ENCODE measurements around the gene TRIM72.

Gene TRIM72

DNA sequence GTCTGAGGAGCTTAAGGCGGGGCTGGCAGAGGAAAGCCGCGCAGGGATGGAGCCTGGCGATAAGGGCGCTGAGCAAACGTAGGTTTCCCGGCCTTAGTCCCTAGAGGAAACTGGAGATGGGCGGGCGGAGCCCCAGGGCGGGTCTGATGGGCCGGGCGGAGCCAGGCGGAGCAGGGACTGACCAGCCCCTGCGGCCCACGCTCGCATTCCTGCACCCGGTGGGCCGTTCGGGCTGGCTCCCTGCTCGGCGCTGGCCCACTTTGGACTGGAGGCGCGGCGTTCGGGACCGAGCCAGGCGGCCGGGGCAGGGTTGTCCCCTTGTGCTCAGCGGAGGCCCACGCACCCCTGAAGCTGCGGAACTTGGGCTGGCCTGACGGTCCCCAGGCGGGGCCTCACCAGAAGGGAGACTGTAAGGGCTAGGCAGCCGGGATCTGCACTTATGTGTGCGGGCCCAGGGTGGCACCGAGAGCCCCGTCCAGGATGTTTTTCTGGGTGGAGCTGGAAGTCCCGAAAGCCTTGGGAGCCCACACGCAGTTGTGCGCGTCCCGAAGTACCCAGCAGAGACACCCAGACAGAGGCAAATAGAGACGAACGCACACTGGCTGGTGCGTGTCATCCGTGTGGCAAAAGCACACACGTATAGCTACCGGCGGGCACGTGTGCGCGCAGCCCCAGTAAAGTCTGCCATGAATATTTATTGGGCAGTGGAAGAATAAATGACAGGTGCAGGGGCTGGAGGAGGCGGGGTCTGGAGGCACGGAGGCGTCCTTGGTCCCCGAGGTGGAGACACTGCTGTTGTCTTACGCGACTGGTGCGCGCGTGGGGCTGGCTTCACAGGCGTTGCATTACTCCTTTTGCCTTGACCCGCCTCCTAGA is 1.6 kb downstream of the TRIM72 start:
- peak overlapping the region; percentile 64; the same call in 1 of the 2 replicates for H3K4me3 ChIP-seq (ENCODE audit: low read length)
- WGBS (ENCODE audit: insufficient coverage, insufficient read length): no CpG with 5 or more reads among the region's 63 CpGs
- DNase-seq (ENCODE audit: low read depth, low spot score): peak; percentile 86
- peaks cover 3% of the 10 kb centered on the region; the same call in 1 of the 2 replicates for H3K36me3 ChIP-seq (ENCODE audit: control insufficient read depth, insufficient read depth, low read length)
- H3K9me3 ChIP-seq (ENCODE audit: control insufficient read depth, insufficient read depth, low read length): no peaks in the 10 kb centered on the region
- H3K4me1 ChIP-seq (ENCODE audit: control insufficient read depth, insufficient read depth, low read length): peaks cover 9% of the 10 kb centered on the region
- H3K27me3 ChIP-seq (ENCODE audit: control insufficient read depth, insufficient read depth, low read length): peaks cover 12% of the 10 kb centered on the region
- no peak overlapping the region for H3K27ac ChIP-seq (ENCODE audit: low read length)

GRCh38 chr16:31216422-31217135 is 2.7 kb downstream of the TRIM72 start, which contains the start of gene PYDC1:
Gene PYDC1 (minus strand): TSS chr16:31217135. CDS start chr16:31217028, 107 bp downstream.
- no CpG with 5 or more reads among the region's 52 CpGs for WGBS (ENCODE audit: insufficient coverage, insufficient read length)
- no peak for DNase-seq (ENCODE audit: low read depth, low spot score)
- H3K36me3 ChIP-seq (ENCODE audit: control insufficient read depth, insufficient read depth, low read length): peaks cover 3% of the 10 kb centered on the region; the same call in 1 of the 2 replicates
- peak within 1 kb of the TSS; percentile 5; the same call in 1 of the 2 replicates for H3K4me3 ChIP-seq (ENCODE audit: low read length)
- no peak within 1 kb of the TSS for H3K27ac ChIP-seq (ENCODE audit: low read length)
- H3K9me3 ChIP-seq (ENCODE audit: control insufficient read depth, insufficient read depth, low read length): no peaks in the 10 kb centered on the region
- H3K27me3 ChIP-seq (ENCODE audit: control insufficient read depth, insufficient read depth, low read length): peaks cover 12% of the 10 kb centered on the region
- H3K4me1 ChIP-seq (ENCODE audit: control insufficient read depth, insufficient read depth, low read length): peaks cover 9% of the 10 kb centered on the region

DNA sequence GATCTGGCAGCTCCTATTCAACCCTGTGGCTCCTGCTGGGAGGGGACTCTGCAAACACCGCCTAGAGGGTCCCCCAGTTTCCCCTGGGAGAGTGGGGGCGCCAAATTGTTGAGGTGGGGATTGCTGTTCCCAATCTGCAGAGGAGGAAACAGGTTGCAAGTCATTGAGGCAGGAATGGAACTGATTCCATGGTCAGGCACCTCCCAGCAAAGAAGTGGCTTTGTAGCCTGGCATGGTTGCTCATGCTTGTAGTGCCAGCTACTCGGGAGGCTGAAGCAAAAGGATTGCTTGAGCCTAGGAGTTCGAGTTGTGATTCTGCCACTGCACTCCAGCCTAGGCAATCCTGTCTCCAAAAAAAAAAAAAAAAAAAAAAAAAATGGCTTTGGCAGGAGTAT is 3.2 kb downstream of the TRIM72 start:
- Histone ChIP-seq H3K36me3 (ENCODE audit: control insufficient read depth, insufficient read depth, low read length) (peaks cover 3% of the 10 kb centered on the region; the same call in 1 of the 2 replicates), H3K4me1 (ENCODE audit: control insufficient read depth, insufficient read depth, low read length) (peaks cover 9% of the 10 kb centered on the region), H3K27me3 (ENCODE audit: control insufficient read depth, insufficient read depth, low read length) (peaks cover 12% of the 10 kb centered on the region), H3K27ac (ENCODE audit: low read length) (no peak overlapping the region), H3K4me3 (ENCODE audit: low read length) (no peak overlapping the region), H3K9me3 (ENCODE audit: control insufficient read depth, insufficient read depth, low read length) (no peaks in the 10 kb centered on the region)
- WGBS (ENCODE audit: insufficient coverage, insufficient read length): no CpG with 5 or more reads among the region's 4 CpGs
- no peak for DNase-seq (ENCODE audit: low read depth, low spot score)

DNA sequence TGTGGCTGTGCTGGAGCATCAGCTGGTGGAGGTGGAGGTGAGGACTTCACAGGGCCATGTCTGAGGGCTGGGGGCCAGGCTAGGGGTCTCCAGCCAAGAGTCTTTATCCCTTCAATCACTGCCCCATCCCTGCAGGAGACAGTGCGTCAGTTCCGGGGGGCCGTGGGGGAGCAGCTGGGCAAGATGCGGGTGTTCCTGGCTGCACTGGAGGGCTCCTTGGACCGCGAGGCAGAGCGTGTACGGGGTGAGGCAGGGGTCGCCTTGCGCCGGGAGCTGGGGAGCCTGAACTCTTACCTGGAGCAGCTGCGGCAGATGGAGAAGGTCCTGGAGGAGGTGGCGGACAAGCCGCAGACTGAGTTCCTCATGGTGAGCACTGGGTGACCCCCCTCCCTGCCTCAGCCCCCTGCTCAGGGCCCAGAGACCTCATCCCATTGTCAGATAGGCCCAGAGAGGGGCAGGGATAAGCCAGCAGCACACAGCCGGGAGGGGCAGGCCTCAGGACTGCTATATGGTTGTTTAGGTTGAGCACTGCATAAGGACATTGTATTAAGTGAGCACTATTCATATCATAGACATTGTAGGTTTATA is 5.3 kb downstream of the TRIM72 start:
- H3K27me3 ChIP-seq (ENCODE audit: control insufficient read depth, insufficient read depth, low read length): peaks cover 12% of the 10 kb centered on the region
- H3K36me3 ChIP-seq (ENCODE audit: control insufficient read depth, insufficient read depth, low read length): peaks cover 3% of the 10 kb centered on the region; the same call in 1 of the 2 replicates
- H3K9me3 ChIP-seq (ENCODE audit: control insufficient read depth, insufficient read depth, low read length): no peaks in the 10 kb centered on the region
- H3K4me3 ChIP-seq (ENCODE audit: low read length): no peak overlapping the region
- H3K27ac ChIP-seq (ENCODE audit: low read length): no peak overlapping the region
- no peak for DNase-seq (ENCODE audit: low read depth, low spot score)
- no CpG with 5 or more reads among the region's 15 CpGs for WGBS (ENCODE audit: insufficient coverage, insufficient read length)
- H3K4me1 ChIP-seq (ENCODE audit: control insufficient read depth, insufficient read depth, low read length): peaks cover 6% of the 10 kb centered on the region; the same call in 1 of the 2 replicates

- WGBS (ENCODE audit: insufficient coverage, insufficient read length): no CpG with 5 or more reads among the region's 12 CpGs
- H3K36me3 ChIP-seq (ENCODE audit: control insufficient read depth, insufficient read depth, low read length): no peaks in the 10 kb centered on the region; the same call in 1 of the 2 replicates
- H3K4me3 ChIP-seq (ENCODE audit: low read length): no peak overlapping the region
- no peaks in the 10 kb centered on the region for H3K9me3 ChIP-seq (ENCODE audit: control insufficient read depth, insufficient read depth, low read length)
- no peak overlapping the region for H3K27ac ChIP-seq (ENCODE audit: low read length)
- H3K27me3 ChIP-seq (ENCODE audit: control insufficient read depth, insufficient read depth, low read length): peaks cover 3% of the 10 kb centered on the region; the same call in 1 of the 2 replicates
- DNase-seq (ENCODE audit: low read depth, low spot score): no peak
- H3K4me1 ChIP-seq (ENCODE audit: control insufficient read depth, insufficient read depth, low read length): peaks cover 1% of the 10 kb centered on the region; the same call in 1 of the 2 replicates
Measured at GRCh38 chr16:31221357-31222160, 7.6 kb downstream of the TRIM72 start.

DNA sequence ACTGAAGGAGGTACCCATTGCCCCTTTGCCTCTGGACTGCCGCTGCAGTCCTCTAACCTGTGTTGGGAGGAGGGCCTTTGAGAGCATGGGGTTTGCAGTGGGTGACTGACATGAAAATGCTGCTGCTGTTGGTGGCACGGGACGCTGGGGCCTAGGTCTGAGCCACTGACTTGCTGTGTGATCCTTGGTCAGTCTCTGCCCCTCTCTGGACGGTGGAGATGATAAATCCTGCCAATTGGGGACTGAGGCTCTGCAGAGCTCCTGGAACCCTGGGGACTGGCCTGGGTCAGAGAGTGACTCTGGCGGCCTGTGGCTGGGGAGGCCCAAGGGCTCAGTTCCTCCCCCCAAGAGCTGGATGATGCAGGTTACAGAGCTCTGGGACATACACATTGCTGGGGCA is 9.1 kb downstream of the TRIM72 start:
- no peaks in the 10 kb centered on the region for H3K27me3 ChIP-seq (ENCODE audit: control insufficient read depth, insufficient read depth, low read length)
- H3K4me3 ChIP-seq (ENCODE audit: low read length): no peak overlapping the region
- no peak for DNase-seq (ENCODE audit: low read depth, low spot score)
- H3K27ac ChIP-seq (ENCODE audit: low read length): no peak overlapping the region
- no CpG with 5 or more reads among the region's 5 CpGs for WGBS (ENCODE audit: insufficient coverage, insufficient read length)
- no peaks in the 10 kb centered on the region for H3K9me3 ChIP-seq (ENCODE audit: control insufficient read depth, insufficient read depth, low read length)
- no peaks in the 10 kb centered on the region; the same call in 1 of the 2 replicates for H3K36me3 ChIP-seq (ENCODE audit: control insufficient read depth, insufficient read depth, low read length)
- no peaks in the 10 kb centered on the region; the same call in 1 of the 2 replicates for H3K4me1 ChIP-seq (ENCODE audit: control insufficient read depth, insufficient read depth, low read length)

DNA sequence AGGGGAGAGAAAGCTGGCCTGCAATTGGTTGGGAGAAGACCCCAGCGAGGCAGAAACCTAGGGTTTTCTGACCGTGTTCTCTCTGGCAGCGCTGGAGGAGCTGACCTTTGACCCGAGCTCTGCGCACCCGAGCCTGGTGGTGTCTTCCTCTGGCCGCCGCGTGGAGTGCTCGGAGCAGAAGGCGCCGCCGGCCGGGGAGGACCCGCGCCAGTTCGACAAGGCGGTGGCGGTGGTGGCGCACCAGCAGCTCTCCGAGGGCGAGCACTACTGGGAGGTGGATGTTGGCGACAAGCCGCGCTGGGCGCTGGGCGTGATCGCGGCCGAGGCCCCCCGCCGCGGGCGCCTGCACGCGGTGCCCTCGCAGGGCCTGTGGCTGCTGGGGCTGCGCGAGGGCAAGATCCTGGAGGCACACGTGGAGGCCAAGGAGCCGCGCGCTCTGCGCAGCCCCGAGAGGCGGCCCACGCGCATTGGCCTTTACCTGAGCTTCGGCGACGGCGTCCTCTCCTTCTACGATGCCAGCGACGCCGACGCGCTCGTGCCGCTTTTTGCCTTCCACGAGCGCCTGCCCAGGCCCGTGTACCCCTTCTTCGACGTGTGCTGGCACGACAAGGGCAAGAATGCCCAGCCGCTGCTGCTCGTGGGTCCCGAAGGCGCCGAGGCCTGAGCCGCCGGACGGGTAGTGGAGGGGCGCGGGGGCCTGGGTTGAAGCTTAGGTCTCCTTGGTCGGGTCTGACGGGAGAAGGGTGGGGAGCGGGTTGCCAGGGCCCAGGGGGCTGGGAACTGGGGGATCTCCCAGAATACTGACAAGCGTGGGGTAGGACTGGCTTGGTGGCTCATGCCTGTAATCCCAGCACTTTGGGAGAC is 10.4 kb downstream of the TRIM72 start:
- no peaks in the 10 kb centered on the region for H3K27me3 ChIP-seq (ENCODE audit: control insufficient read depth, insufficient read depth, low read length)
- no peak overlapping the region for H3K27ac ChIP-seq (ENCODE audit: low read length)
- H3K36me3 ChIP-seq (ENCODE audit: control insufficient read depth, insufficient read depth, low read length): no peaks in the 10 kb centered on the region; the same call in 1 of the 2 replicates
- no peak overlapping the region for H3K4me3 ChIP-seq (ENCODE audit: low read length)
- no peak for DNase-seq (ENCODE audit: low read depth, low spot score)
- no CpG with 5 or more reads among the region's 80 CpGs for WGBS (ENCODE audit: insufficient coverage, insufficient read length)
- H3K9me3 ChIP-seq (ENCODE audit: control insufficient read depth, insufficient read depth, low read length): no peaks in the 10 kb centered on the region; the same call in 1 of the 2 replicates
- peaks cover 1% of the 10 kb centered on the region; the same call in 1 of the 2 replicates for H3K4me1 ChIP-seq (ENCODE audit: control insufficient read depth, insufficient read depth, low read length)

DNA sequence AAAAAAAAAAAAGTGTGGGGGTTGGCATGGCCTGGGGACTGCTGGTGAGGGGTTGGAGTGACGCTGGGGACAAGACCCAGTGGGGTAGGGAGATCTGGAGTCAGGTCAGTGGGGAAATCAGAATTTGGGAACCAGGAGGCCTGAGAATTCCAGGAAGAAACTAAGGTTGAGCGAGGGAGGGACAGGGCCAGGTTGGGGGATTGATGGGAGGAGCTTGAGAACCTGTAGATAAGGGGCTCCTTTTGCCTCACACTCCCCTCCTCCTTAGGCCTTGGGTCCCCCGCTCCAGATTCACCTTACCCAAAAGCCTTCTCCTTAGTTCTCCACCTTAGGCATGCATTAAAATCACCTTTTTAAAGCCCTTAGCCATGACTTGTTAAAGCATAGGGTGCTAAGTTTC is 11.3 kb downstream of the TRIM72 start:
- Histone ChIP-seq H3K4me1 (ENCODE audit: control insufficient read depth, insufficient read depth, low read length) (peaks cover 1% of the 10 kb centered on the region; the same call in 1 of the 2 replicates), H3K4me3 (ENCODE audit: low read length) (no peak overlapping the region), H3K27ac (ENCODE audit: low read length) (no peak overlapping the region), H3K27me3 (ENCODE audit: control insufficient read depth, insufficient read depth, low read length) (no peaks in the 10 kb centered on the region), H3K9me3 (ENCODE audit: control insufficient read depth, insufficient read depth, low read length) (no peaks in the 10 kb centered on the region; the same call in 1 of the 2 replicates), H3K36me3 (ENCODE audit: control insufficient read depth, insufficient read depth, low read length) (no peaks in the 10 kb centered on the region; the same call in 1 of the 2 replicates)
- no CpG with 5 or more reads among the region's 3 CpGs for WGBS (ENCODE audit: insufficient coverage, insufficient read length)
- no peak for DNase-seq (ENCODE audit: low read depth, low spot score)

GRCh38 chr16:31228206-31228605 is 14.3 kb downstream of the TRIM72 start:
- Histone ChIP-seq H3K27ac (ENCODE audit: low read length) (no peak overlapping the region), H3K4me3 (ENCODE audit: low read length) (no peak overlapping the region), H3K36me3 (ENCODE audit: control insufficient read depth, insufficient read depth, low read length) (no peaks in the 10 kb centered on the region; the same call in 1 of the 2 replicates), H3K4me1 (ENCODE audit: control insufficient read depth, insufficient read depth, low read length) (peaks cover 1% of the 10 kb centered on the region; the same call in 1 of the 2 replicates), H3K27me3 (ENCODE audit: control insufficient read depth, insufficient read depth, low read length) (no peaks in the 10 kb centered on the region), H3K9me3 (ENCODE audit: control insufficient read depth, insufficient read depth, low read length) (no peaks in the 10 kb centered on the region; the same call in 1 of the 2 replicates)
- DNase-seq (ENCODE audit: low read depth, low spot score): no peak
- WGBS (ENCODE audit: insufficient coverage, insufficient read length): no CpG with 5 or more reads among the region's 4 CpGs

Measured in iPS DF 6.9 (cell line).